WERI-Rb-1 (cell line): ENCODE data around the gene PEX10.

Experiments used
- DNase-seq: peaks from one replicate; pipeline ENCODE4 v3.0.0-alpha.2; 2020
- H3K27ac ChIP-seq: fragments of 250-450 bp; sonication (Bioruptor Pico); 2 replicates; pipeline ENCODE4 v1.5.1; 2020; ENCODE audit warnings: mild to moderate bottlenecking, moderate library complexity
- H3K27me3 ChIP-seq: fragments of 250-450 bp; sonication (Bioruptor Pico); 2 replicates; pipeline ENCODE4 v1.5.1; 2021; ENCODE audit warnings: mild to moderate bottlenecking, low read depth, moderate library complexity; ENCODE audit not compliant: insufficient read depth, severe bottlenecking
- H3K36me3 ChIP-seq: fragments of 250-450 bp; sonication (Bioruptor Pico); 2 replicates; pipeline ENCODE4 v1.5.1; 2020; ENCODE audit warnings: mild to moderate bottlenecking, moderate library complexity
- H3K4me3 ChIP-seq: 2 replicates; pipeline ENCODE4 v1.5.1; 2011; ENCODE audit warnings: low read depth, mild to moderate bottlenecking, control low read depth, low read length
- H3K9me3 ChIP-seq: fragments of 250-450 bp; sonication (Bioruptor Pico); 2 replicates; pipeline ENCODE4 v1.5.1; 2021; ENCODE audit warnings: mild to moderate bottlenecking, moderate library complexity; ENCODE audit not compliant: severe bottlenecking
- CTCF ChIP-seq: IDR thresholded peaks from 2 replicates; pipeline ENCODE4 v1.5.1; 2011; ENCODE audit warnings: low read depth, mild to moderate bottlenecking, control low read depth, inconsistent platforms, low read length

Gene PEX10

GRCh38 chr1:2398871-2399270, 13.5 kb downstream of the PEX10 start:
- Histone ChIP-seq H3K4me3 (no peak overlapping the region), H3K27me3 (no peaks in the 10 kb centered on the region), H3K27ac (no peak overlapping the region), H3K36me3 (peaks cover 86% of the 10 kb centered on the region), H3K9me3 (no peaks in the 10 kb centered on the region)
- TF ChIP-seq CTCF, result no peak
- DNase-seq, result no peak

GRCh38 chr1:2397007-2397679, 15.2 kb downstream of the PEX10 start:
- Histone ChIP-seq H3K4me3 (no peak overlapping the region), H3K27ac (no peak overlapping the region), H3K27me3 (no peaks in the 10 kb centered on the region), H3K36me3 (peaks cover 79% of the 10 kb centered on the region), H3K9me3 (no peaks in the 10 kb centered on the region)
- DNase-seq, result no peak
- no peak for TF ChIP-seq CTCF

GRCh38 chr1:2396476-2396875, 15.9 kb downstream of the PEX10 start:
- no peak for TF ChIP-seq CTCF
- H3K36me3 ChIP-seq, result peaks cover 72% of the 10 kb centered on the region

GRCh38 chr1:2396059-2396458, 16.3 kb downstream of the PEX10 start:
- TF ChIP-seq CTCF, result no peak
- Histone ChIP-seq H3K27me3 (no peaks in the 10 kb centered on the region), H3K27ac (no peak overlapping the region), H3K4me3 (no peak overlapping the region), H3K36me3 (peaks cover 73% of the 10 kb centered on the region), H3K9me3 (no peaks in the 10 kb centered on the region)
- no peak for DNase-seq

More at GRCh38 chr1:2396476-2396875, 15.9 kb downstream of the PEX10 start:
- Histone ChIP-seq H3K4me3 (no peak overlapping the region), H3K27me3 (no peaks in the 10 kb centered on the region), H3K27ac (no peak overlapping the region), H3K9me3 (no peaks in the 10 kb centered on the region)
- DNase-seq, result no peak

GRCh38 chr1:2395245-2395644, 17.1 kb downstream of the PEX10 start:
- no peaks in the 10 kb centered on the region for H3K9me3 ChIP-seq
- DNase-seq, result no peak
- H3K27me3 ChIP-seq, result no peaks in the 10 kb centered on the region
- peaks cover 68% of the 10 kb centered on the region for H3K36me3 ChIP-seq
- H3K4me3 ChIP-seq, result no peak overlapping the region
- TF ChIP-seq CTCF, result no peak
- H3K27ac ChIP-seq, result no peak overlapping the region

GRCh38 chr1:2394761-2395160, 17.6 kb downstream of the PEX10 start:
- TF ChIP-seq CTCF, result no peak
- H3K4me3 ChIP-seq, result no peak overlapping the region
- H3K9me3 ChIP-seq, result no peaks in the 10 kb centered on the region
- no peak for DNase-seq
- no peak overlapping the region for H3K27ac ChIP-seq
- no peaks in the 10 kb centered on the region for H3K27me3 ChIP-seq
- peaks cover 63% of the 10 kb centered on the region for H3K36me3 ChIP-seq
